MM.1S (cell line): ENCODE measurements around the gene AGXT.

Experiments used
- DNase-seq: peaks from one replicate; pipeline ENCODE4 v3.0.0-alpha.2; 2015
- H2AFZ ChIP-seq: fragments of 300-600 bp; sonication (generic); 2 replicates; pipeline ENCODE4 v1.6.0; 2016; ENCODE audit warnings: antibody characterized with exemption, low read length
- H3F3A ChIP-seq: fragments of 300-600 bp; sonication (generic); 2 replicates; pipeline ENCODE4 v1.6.1; 2016; ENCODE audit warnings: mild to moderate bottlenecking, antibody characterized with exemption, low read length, moderate library complexity, mixed read lengths; ENCODE audit not compliant: insufficient read depth
- H3K27ac ChIP-seq: fragments of 300-600 bp; sonication (generic); 2 replicates; pipeline ENCODE4 v1.5.1; 2016; ENCODE audit warnings: mild to moderate bottlenecking, low read length
- H3K27me3 ChIP-seq: fragments of 300-600 bp; sonication (generic); replicated peaks from 2 replicates; pipeline ENCODE4 v1.6.0; 2016; ENCODE audit warnings: low read length; ENCODE audit not compliant: insufficient read depth
- H3K36me3 ChIP-seq: fragments of 300-600 bp; sonication (generic); replicated peaks from 2 replicates; pipeline ENCODE4 v1.6.1; 2016; ENCODE audit warnings: mild to moderate bottlenecking, low read length, mixed read lengths; ENCODE audit not compliant: insufficient read depth
- H3K4me1 ChIP-seq: fragments of 300-600 bp; sonication (generic); 2 replicates; pipeline ENCODE4 v1.6.1; 2016; ENCODE audit warnings: low read length, mixed read lengths
- H3K4me2 ChIP-seq: fragments of 300-600 bp; sonication (generic); 2 replicates; pipeline ENCODE4 v1.6.0; 2016; ENCODE audit warnings: low read depth, low read length
- H3K4me3 ChIP-seq: fragments of 300-600 bp; sonication (generic); 2 replicates; pipeline ENCODE4 v1.5.1; 2016; ENCODE audit warnings: low read length, mixed read lengths
- H3K79me2 ChIP-seq: fragments of 300-600 bp; sonication (generic); 2 replicates; pipeline ENCODE4 v1.6.1; 2016; ENCODE audit warnings: mixed run types, low read length, mixed read lengths
- H3K9ac ChIP-seq: fragments of 300-600 bp; sonication (generic); 2 replicates; pipeline ENCODE4 v1.6.1; 2016; ENCODE audit warnings: low read length, mixed read lengths
- H3K9me2 ChIP-seq: fragments of 300-600 bp; sonication (generic); replicated peaks from 2 replicates; pipeline ENCODE4 v1.6.1; 2016; ENCODE audit warnings: mild to moderate bottlenecking, low read length, mixed read lengths; ENCODE audit not compliant: insufficient read depth
- H3K9me3 ChIP-seq: fragments of 300-600 bp; sonication (generic); replicated peaks from 2 replicates; pipeline ENCODE4 v1.6.1; 2016; ENCODE audit warnings: mild to moderate bottlenecking, low read length, mixed read lengths; ENCODE audit not compliant: insufficient read depth
- H4K20me1 ChIP-seq: fragments of 300-600 bp; sonication (generic); 2 replicates; pipeline ENCODE4 v1.6.1; 2016; ENCODE audit warnings: mild to moderate bottlenecking, low read length, moderate library complexity, mixed read lengths; ENCODE audit not compliant: insufficient read depth
- EZH2 ChIP-seq: fragments of 300-600 bp; sonication (generic); optimal IDR thresholded peaks from 2 replicates; pipeline ENCODE3; 2017; ENCODE audit warnings: low read depth, mild to moderate bottlenecking, antibody characterized with exemption, low read length, mixed read lengths
- EZH2phosphoT487 ChIP-seq: fragments of 300-600 bp; sonication (generic); IDR thresholded peaks from 2 replicates; pipeline ENCODE4 v1.6.1; 2018; ENCODE audit warnings: antibody characterized with exemption, low read length
- TF ChIP-seq, protein P1 (sequence below): fragments of 300-600 bp; sonication (generic); IDR thresholded peaks from 2 replicates; pipeline ENCODE4 v1.5.1; 2016; ENCODE audit warnings: antibody characterized with exemption, low read length, mixed read lengths

The AGXT gene

DNA sequence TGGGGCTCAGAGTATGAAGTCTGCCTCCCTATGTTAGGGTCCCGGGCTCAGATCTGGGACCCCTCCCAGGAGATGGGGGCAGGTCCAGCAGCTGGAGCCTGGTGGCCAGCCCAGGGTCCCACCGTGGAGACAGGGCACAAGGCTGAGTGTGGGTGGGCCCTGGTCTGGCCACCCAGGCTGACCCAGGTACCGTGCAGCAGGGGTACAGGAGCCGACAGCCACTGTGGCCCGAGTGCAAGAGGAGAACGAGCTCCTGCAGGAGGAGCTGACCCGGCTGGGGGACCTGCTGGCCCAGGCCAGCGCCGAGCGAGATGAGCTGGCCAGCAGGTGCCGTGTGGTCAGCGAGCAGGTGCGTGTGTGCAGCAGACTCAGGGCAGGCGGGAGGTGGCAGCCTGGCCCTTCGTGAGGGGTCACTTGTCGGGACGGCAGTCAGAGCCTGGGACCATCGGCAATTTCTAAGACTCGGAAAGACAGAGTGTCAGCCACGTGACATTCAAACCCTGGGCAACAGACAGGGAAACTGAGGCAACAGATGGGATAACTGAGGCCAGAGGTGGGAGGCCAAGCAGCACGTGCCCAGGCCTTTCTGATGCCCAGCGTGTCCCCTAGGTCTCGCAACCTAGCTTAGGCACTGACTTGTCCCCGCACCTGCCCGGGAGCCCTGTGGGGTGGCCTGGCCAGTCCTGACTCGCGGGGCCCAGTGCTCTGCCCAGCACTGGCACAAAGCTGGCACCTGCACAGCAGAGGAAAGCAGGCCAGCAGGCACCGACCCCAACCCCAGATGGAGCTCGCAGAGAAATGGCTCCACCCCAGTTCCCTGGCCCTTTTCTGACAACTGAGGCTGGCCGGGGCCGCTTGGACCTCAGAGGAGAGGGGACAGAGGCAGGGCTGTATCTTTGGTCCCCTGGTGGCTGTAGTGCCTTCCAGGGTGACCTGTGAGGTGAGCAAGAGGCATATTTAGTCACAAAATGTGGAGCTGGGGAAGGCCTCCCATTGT, 51.5 kb downstream of the AGXT start:
- DNase-seq: no peak
- Histone ChIP-seq H3K4me2 (no peak overlapping the region), H3F3A (no peaks in the 10 kb centered on the region), H3K9me3 (no peaks in the 10 kb centered on the region), H3K36me3 (no peaks in the 10 kb centered on the region), H4K20me1 (no peaks in the 10 kb centered on the region), H3K4me1 (no peaks in the 10 kb centered on the region), H3K9me2 (no peaks in the 10 kb centered on the region), H3K4me3 (no peak overlapping the region), H3K79me2 (no peaks in the 10 kb centered on the region), H2AFZ (no peak overlapping the region), H3K9ac (no peak overlapping the region), H3K27me3 (peaks cover 32% of the 10 kb centered on the region), H3K27ac (no peak overlapping the region)
- no peak for TF ChIP-seq EZH2phosphoT487
- TF ChIP-seq EZH2: no peak
- TF ChIP-seq, protein P1, sequence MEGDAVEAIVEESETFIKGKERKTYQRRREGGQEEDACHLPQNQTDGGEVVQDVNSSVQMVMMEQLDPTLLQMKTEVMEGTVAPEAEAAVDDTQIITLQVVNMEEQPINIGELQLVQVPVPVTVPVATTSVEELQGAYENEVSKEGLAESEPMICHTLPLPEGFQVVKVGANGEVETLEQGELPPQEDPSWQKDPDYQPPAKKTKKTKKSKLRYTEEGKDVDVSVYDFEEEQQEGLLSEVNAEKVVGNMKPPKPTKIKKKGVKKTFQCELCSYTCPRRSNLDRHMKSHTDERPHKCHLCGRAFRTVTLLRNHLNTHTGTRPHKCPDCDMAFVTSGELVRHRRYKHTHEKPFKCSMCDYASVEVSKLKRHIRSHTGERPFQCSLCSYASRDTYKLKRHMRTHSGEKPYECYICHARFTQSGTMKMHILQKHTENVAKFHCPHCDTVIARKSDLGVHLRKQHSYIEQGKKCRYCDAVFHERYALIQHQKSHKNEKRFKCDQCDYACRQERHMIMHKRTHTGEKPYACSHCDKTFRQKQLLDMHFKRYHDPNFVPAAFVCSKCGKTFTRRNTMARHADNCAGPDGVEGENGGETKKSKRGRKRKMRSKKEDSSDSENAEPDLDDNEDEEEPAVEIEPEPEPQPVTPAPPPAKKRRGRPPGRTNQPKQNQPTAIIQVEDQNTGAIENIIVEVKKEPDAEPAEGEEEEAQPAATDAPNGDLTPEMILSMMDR: no peak

DNA sequence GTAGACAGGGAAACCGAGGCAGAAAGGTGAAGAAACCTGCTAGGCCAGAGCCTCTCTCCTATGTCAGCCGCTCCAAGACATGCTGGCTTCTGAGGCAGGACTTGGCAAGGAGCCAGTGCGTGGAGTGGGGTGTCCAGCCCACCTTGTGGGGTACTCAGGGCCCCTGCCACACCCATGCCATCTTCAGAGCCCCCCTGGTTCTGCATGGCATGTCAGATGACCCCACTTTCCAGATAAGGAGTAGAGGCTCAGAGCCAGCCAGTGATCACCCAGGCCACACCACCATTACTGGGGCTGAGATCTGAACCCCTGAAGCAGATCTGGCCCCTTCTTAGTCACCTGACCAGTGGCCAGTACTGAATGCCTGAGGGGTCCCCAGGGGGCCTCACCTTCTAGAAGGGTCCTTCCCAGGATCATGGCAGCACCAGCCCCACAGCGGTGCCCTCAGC, 52.2 kb downstream of the AGXT start:
- Histone ChIP-seq H3K4me2 (no peak overlapping the region), H4K20me1 (no peaks in the 10 kb centered on the region)

DNA sequence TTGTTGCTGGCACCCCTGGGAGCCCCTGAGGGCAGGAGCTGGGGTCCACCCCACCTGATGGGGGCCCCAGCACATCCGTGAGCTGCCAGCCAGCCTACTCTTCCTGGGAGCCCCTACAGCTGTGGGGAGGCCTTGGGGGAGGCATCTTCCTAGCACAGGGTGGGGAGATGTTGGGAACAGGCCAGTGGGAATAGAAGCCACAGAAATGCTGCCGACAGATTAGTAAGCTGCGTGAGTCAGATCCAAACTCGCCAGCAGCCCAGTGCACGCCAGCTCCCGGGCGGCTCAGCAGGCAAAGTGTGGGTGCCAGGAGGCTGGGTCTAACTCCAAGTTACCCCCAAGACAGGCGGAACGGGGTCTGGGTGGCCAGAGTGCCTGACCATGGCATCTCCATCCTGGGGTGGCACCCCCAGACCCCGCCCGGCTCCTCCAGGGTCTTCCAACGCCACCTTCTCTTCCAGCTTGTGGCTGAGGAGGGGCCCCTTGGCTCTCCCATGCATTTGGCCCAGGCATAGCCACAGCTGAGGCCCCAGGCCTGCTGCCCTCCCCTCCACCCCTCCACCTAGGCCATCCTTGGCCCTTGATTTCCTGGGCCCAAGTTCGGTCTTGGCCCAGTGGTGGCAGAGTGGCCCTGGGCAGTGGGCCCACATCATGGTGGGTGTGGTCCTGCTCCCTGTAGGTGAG, 52.8 kb downstream of the AGXT start:
- Histone ChIP-seq H3K27ac (no peak overlapping the region), H3K9me2 (no peaks in the 10 kb centered on the region), H3K79me2 (no peaks in the 10 kb centered on the region), H2AFZ (no peak overlapping the region), H3K4me2 (no peak overlapping the region), H3K9me3 (no peaks in the 10 kb centered on the region), H3F3A (no peaks in the 10 kb centered on the region), H3K9ac (no peak overlapping the region), H3K27me3 (peaks cover 45% of the 10 kb centered on the region), H4K20me1 (no peaks in the 10 kb centered on the region), H3K4me1 (no peaks in the 10 kb centered on the region), H3K4me3 (no peak overlapping the region), H3K36me3 (no peaks in the 10 kb centered on the region)
- TF ChIP-seq, protein P1: no peak
- TF ChIP-seq EZH2phosphoT487 (no peak), EZH2 (no peak)
- no peak for DNase-seq

More for the DNA sequence above, 52.2 kb downstream of the AGXT start:
- Histone ChIP-seq H3K36me3 (no peaks in the 10 kb centered on the region), H3K27ac (no peak overlapping the region), H3F3A (no peaks in the 10 kb centered on the region), H3K9me2 (no peaks in the 10 kb centered on the region), H3K9ac (no peak overlapping the region), H3K27me3 (peaks cover 38% of the 10 kb centered on the region), H2AFZ (no peak overlapping the region), H3K4me1 (no peaks in the 10 kb centered on the region), H3K4me3 (no peak overlapping the region), H3K79me2 (no peaks in the 10 kb centered on the region), H3K9me3 (no peaks in the 10 kb centered on the region)
- no peak for DNase-seq
- TF ChIP-seq EZH2 (no peak), EZH2phosphoT487 (no peak)
- TF ChIP-seq, protein P1: no peak
